Right renal cortex interstitium (tissue), 3 donors: ENCODE data around the gene DNM3. TPM values are rescaled to one million over a fixed set of nuclear protein-coding genes. Genes with fewer than 3 reads are reported as not detected.

ENCODE experiments used
- DNase-seq, 3 donors: peaks; one replicate each; pipeline ENCODE4 v3.0.0-alpha.2; 2013; ENCODE audit warnings: low read depth in 3 of 3, low spot score in 2 of 3
- polyA plus RNA-seq, 3 donors: library from polyadenylated mRNA; unstranded; fragments of 120-200 nt; gene quantifications; one replicate each; pipeline ENCODE4 v1.2.1, GENCODE V29; 2013; ENCODE audit not compliant: insufficient read length in 3 of 3

Gene DNM3
- polyA plus RNA-seq, 3 donors = 4.5 to 5.4 (median 5.4) TPM

- no peak for DNase-seq
These were observed 27.0 kb downstream of the DNM3 start for GRCh38 chr1:171868217-171868803.

- no peak for DNase-seq
These were observed 27.8 kb downstream of the DNM3 start for GRCh38 chr1:171869097-171869496.

DNA sequence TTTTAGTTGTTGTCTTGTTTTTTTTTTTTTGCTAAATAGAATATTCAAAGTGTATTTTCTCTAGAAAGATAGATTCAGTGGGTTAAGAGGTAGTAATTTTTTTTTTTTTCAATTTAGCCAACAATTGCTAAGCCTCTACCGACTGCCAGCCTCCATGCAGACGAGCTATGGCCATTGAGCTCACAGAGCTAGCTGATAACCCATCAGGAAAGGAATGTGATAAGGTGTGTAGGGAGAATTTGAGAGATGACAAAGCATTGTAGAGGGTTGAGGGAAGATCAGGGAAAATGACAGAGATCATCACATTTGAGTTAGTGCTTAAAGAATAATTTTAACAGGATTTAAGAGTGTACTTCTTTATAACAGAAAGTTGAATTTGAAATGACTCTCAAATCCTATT is 30.6 kb downstream of the DNM3 start:
- no peak for DNase-seq

- no peak for DNase-seq
These were observed 31.1 kb downstream of the DNM3 start for GRCh38 chr1:171872430-171872829.

DNA sequence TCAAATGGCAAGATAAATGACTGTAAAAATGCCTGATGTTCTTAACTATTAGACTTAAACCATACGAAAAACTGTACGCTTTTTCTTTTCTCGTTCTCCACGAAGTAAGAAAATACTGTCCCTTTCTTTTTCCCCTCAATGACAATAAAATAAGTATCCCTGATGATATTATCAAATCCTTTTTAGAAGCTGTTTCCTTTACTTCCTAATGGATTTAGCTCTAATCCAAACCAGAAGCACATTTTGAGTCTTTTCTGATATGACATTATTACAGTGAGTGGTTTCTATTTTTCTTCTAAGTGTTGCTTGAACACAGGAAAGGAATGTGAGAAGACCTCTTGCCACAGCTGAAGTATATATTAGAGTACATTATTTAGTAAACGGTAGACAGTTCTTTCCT is 32.4 kb downstream of the DNM3 start:
- no peak for DNase-seq

GRCh38 chr1:171877701-171878100 is 36.4 kb downstream of the DNM3 start:
- DNase-seq = no peak

DNA sequence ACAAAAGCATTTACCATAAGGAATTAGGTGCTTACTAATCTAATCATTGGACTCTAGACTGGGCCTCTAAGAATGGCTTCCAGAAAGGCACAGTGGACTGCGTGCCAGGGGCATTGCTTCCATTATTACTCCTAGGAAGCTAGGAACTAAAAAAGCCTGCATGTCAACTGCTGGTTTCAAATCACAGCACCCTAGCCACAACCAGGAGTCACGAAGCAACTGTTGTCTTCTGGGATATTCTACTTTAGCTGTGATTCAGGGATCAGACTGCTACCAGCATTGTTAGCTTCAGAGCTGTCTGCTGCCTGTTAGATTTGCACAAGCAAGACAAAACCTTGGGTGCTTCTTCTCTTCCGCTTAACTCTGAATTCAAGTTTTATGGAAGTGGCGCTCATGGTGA is 38.3 kb downstream of the DNM3 start:
- DNase-seq = no peak

DNA sequence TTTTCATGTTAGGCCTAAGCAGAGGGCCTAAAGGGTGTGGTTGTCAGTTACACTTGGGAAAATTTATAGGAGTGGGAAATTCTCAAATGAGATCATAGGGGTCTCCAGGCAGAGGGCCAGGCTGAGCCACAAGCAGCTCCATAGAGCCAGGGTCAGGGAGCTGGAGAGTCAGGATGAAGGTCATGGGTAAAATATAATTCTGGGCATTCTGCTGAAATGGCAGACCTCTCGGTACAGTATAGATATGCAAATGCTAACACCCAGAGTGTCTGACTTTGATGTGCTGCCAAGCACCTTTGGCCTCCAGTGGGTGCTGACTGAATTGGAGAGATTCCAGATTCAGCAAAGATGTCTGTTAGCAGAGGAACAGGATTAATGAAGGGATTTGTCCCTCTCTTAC is 40.1 kb downstream of the DNM3 start:
- no peak for DNase-seq

DNA sequence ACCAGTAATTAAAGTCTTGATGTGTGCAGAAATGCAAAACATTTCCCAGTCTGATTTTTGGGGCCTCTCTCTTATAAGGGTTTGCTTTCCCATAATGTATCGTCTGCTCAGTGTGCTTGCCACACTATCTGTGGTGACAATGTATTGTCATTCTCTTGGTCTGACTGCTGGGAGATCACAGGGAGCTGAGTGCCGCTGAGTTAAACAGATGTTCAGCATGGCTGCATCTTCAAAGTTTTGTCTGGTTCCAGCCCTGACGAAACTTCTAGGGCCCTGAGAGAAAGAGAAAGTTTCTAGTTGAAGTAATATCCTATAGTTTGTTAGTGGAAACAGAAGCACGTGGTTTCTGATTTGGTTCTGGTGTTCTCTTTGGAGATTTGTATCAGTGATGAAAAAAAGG is 42.6 kb downstream of the DNM3 start:
- no peak for DNase-seq

DNA sequence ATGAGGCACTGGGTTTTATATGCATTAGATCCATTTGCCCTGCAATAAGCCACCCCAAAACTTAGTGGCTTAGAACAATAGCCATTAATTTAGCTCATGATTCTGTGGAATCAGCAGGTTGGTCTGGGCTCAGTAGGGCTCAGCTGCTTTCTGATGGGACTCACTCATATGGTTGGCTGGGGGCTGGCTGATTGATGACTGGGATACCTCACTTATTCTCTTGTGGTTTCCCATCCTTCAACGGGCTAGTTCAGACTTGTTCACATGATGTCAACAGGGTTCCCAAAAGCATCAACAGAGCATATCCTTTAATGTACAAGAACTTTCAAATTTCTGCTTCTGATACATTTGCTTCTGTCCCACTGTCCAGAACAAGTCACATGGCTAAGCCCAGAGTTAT is 43.2 kb downstream of the DNM3 start:
- DNase-seq = no peak

- DNase-seq = no peak
These were observed 48.8 kb downstream of the DNM3 start for GRCh38 chr1:171890131-171890530.

- DNase-seq = no peak
These were observed 55.8 kb downstream of the DNM3 start for GRCh38 chr1:171896936-171897703.

GRCh38 chr1:171898941-171899340 is 57.6 kb downstream of the DNM3 start:
- no peak for DNase-seq

DNA sequence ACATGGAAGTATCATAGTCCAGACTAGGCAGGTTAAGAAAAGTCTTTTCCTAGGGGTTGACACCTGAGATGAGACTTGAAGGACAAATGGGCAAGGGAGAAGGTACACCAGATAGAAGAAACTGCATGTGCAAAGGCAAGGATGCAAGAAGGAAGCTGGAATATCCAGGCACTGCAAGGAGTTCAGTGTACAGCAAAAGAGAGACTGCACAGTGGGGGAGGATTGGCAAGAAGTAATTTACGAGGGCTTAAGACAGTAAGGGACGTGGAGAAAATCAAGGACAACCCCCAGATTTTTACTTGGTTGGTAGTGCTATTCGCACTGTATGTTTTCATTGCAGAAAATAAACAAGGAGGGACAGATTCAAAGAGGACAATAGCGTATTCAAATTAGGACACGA is 58.5 kb downstream of the DNM3 start:
- no peak for DNase-seq

GRCh38 chr1:171901245-171901644 is 59.9 kb downstream of the DNM3 start:
- no peak for DNase-seq

- DNase-seq = no peak
These were observed 61.2 kb downstream of the DNM3 start for GRCh38 chr1:171902527-171902926.

- DNase-seq = no peak
These were observed 63.6 kb downstream of the DNM3 start for GRCh38 chr1:171904778-171905450.

- no peak for DNase-seq
These were observed 68.4 kb downstream of the DNM3 start for GRCh38 chr1:171909711-171910110.

GRCh38 chr1:171910786-171911185 is 69.5 kb downstream of the DNM3 start:
- DNase-seq = no peak

GRCh38 chr1:171911506-171911905 is 70.2 kb downstream of the DNM3 start:
- DNase-seq = no peak

- DNase-seq = no peak
These were observed 71.3 kb downstream of the DNM3 start for GRCh38 chr1:171912509-171913175.

DNA sequence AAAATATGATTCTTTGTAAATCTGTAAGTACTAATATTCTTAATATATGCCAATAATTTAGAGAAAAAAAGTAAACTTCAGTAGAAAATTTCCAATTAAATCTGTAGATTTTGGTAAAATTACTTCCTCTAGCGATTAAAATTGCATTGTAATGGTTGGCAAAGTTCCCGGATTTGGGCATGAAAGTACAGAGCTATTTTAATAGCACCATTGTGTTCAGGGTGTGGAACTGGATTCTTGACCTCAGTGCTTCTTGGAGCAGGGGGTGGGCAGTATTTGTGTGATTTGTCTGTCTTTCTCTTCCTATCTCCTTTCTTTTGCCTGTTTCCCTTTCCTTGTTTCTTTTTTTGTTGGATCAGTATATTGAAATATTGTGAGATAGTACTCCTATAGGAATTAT is 72.1 kb downstream of the DNM3 start:
- DNase-seq = no peak
